GM04504 (cell line): ENCODE measurements around the gene RBM4B.
A peak's percentile ranks its signal among the peaks of the same experiment; 100 is the strongest.
"Not testable (repeated sequence)": the region's sequence is repeated elsewhere in the genome, so short reads cannot be mapped to it uniquely, and the experiment has no call there.

ENCODE experiments used
- DNase-seq: peaks from one replicate; pipeline ENCODE4 v3.0.0-alpha.2; 2012; ENCODE audit warnings: low read depth

RBM4B gene, protein sequence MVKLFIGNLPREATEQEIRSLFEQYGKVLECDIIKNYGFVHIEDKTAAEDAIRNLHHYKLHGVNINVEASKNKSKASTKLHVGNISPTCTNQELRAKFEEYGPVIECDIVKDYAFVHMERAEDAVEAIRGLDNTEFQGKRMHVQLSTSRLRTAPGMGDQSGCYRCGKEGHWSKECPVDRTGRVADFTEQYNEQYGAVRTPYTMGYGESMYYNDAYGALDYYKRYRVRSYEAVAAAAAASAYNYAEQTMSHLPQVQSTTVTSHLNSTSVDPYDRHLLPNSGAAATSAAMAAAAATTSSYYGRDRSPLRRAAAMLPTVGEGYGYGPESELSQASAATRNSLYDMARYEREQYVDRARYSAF

GRCh38 chr11:66677599-66678375, at the start of gene RBM4B:
TSS of gene RBM4B (minus strand) at chr11:66677887. CDS start at chr11:66677079, 808 bp downstream.
- peak; percentile 87 for DNase-seq

DNA sequence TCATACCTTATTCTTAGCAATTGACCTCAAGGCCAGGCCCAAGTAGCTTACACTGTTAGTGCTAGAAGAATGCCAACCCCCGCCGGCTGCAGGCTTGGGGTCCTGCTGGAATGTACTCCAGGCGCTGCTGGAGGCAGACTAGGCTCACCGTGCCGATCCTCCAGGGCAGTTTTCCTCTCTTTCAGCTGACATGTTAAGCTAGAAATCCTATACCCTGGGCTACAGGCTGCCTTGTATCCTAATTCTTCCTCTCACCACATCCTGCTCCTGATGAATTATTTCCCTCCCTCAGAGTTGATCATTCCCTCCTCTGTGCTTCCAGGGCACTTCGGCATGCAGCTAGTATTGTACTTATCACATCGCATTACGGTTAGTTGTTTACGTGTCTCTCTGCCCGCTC, 48.0 kb upstream of the RBM4B start:
- no peak for DNase-seq

GRCh38 chr11:66725114-66725513, 47.4 kb upstream of the RBM4B start:
- no peak for DNase-seq

GRCh38 chr11:66724167-66724566, 46.5 kb upstream of the RBM4B start:
- DNase-seq, result not testable (repeated sequence)

DNA sequence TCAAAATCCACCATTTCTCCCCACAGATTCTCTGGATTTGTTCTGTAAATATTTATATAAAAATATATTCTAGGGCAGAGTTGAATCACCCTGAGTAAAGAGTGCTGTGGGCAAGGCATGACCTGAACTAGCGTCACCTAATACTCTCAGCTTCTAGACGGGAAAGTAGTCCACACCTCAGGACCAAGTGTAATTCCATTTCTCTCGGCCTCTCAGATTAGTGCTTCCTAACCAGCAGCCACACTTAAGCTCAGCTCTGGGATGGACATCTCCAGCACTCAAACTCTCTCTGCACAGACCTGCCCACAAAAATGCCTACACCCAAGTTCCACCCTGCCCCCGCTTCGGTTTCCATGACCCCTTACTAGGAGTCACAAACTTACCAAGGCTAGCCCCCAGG, 46.0 kb upstream of the RBM4B start:
- no peak for DNase-seq

DNA sequence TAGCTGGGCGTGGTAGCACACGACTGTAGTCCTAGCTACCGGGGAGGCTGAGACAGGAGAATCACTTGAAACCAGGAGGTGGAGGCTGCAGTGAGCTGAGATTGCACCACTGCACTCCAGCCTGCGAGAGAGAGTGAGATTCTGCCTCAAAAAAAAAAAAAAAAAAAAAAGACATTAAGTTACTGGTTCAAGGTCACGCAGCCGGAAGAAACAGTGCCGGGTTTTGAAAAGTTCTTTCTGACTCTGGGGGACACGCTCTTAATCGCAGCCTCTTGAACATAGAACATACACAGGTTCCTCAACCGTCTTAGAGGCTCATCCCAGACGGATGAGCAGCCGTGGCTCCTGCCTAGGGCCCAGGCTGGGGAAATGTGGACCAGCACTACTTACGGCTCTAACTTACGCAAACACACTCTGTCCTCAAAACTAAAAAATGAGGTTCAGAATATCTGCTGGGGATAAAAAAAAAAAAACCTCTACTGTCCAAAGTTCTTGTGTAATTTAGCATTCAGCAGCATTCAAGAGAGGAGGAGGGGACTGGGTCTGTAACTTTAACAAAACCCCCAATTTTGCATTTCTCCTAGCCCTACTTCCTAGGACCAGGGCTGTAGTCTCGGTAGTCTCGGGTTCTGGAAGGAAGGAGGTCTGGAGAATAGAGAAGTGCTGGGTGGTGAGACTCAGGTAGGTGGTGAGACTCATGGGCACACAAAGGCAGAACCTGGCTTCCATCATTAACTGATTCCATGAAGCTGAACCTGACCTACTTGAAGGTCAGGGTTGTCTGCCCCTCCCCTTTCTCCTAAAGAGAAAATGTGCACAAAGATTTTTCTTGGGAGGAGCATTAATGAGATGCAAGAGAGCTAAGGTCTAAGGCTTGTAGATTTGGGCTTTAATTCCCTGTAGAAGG, 45.3 kb upstream of the RBM4B start:
- DNase-seq, result no peak

DNA sequence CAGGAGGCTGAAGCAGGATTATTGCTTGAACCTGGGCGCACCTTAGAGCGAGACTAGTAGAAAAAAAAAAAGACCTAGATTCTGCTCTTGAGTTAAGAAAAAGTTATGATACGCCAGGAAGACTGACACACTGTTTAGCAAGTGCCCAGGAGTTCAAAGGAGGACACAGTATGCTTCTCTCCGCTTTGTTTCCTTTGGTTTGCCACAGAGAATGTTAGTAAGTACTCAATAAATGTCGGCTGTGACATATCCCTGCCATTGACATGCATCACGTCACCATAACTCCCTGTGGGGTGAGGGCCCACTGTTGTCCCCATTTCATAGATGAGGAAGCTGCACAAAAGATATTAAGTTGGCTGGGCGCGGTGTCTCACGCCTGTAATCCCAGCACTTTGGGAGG, 44.3 kb upstream of the RBM4B start:
- DNase-seq, result no peak

DNA sequence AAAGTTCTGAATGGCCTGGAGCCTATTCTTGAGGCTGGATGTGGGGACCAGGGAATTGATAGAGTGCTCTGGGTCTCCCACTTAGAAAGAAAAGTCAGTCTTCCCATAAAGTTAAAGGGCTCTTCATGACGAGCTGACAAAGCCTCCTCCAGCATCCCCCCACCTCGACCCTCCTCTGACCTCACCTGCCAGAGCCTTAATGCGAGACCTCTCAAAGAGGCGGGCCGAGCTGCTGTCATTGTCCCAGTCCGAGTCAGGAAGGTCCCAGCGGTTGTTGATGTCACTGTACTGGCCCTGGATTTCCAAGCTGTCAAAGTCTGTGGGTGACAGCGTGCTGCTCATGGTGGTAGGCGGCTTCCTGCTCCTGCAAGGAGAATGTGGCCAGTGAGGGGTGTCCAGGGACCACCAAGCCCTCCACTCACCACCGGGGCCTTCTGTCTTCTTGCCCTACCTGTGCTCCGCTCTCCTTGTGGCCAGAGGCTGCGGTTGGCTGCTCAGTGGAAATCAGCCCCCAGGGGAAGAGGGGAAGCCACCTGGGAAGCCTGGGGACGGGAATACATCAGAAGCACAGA, 43.3 kb upstream of the RBM4B start:
- no peak for DNase-seq

DNA sequence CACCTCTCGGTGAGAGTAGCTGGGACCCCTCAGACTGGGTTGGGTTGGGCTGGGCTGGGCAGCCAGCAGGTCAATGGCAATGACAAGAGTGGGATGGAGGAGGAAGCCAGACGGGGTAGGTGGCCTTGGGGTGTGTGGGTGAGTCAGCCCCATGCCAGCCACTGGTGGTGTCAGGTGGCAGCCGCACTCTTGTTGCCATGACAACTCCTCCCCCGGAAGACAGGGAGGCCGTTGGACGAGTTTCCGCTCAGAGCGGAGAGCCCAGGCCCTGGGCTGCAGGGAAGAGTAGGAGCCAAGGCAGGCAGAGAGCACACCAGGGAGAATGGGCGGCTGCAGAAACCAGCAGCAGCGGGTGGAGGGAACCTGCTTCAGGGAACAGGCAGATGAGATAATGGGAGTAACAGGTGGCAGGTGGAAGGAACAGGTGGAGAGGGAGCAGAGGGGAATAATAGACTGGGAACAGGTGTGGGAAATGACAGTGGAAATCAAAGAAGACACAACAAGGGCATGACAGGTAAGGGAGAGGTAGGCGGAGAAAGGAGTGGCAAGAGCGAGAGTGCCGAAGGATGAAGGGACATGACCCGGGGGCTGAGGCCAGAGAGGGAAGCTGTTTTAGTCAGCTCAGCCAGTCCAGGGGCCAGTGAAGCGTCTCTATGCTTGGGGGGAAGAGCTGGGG, 42.7 kb upstream of the RBM4B start:
- DNase-seq, result no peak

DNA sequence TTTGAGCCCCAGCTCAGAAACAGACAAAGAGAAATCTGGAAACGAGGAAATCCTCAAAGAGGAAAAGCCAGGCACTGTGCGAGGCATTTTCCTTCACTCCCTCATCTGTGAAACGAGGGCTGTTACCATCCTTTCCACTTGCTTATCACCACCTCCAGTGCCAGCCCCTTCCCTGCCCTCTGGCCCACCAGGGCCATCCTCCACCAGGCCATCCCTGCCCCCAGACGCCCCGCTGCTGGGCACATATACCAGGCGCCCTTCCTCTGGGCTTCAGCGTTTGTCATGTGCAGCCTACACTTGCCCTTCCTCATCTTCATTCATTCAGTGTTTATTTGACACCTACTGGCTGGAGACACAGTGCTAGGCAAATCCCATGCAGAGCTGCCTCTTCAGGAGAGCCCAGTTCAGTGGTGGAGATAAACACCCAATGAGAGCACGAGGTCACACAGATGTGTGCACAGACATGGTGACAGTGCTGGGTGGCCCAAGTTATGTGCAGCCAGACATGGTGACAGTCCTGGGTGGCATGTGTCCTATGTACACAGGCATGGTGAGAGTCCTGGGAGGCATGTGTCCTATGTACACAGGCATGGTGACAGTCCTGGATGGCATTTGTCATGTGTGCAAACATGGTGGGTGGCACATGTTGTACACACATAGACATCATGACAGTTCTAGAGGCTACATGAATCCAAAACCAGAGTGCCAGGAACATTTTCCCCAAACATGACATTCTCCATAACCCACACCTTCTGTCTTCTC, 41.6 kb upstream of the RBM4B start:
- DNase-seq, result no peak

- no peak for DNase-seq
These were observed 40.8 kb upstream of the RBM4B start for GRCh38 chr11:66718320-66718971.

DNA sequence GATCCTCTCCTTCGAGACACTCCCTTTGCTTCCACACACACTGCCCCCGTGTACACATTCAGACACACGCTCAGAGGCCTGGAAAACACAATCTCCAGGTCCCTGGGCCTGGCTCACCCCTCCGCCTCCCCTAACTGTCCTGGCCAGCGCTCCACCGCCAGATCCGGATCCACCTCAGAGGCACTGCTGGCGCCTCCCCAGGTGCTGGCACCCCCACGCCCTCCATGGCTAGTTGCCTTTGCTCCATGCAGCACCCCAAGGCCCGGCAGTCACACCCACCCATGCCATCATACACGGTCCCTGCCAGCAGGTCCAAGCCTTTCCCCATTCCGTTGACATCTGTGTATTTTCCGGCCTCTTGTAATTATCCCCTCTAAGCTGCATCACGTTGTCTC, 40.2 kb upstream of the RBM4B start:
- no peak for DNase-seq

DNA sequence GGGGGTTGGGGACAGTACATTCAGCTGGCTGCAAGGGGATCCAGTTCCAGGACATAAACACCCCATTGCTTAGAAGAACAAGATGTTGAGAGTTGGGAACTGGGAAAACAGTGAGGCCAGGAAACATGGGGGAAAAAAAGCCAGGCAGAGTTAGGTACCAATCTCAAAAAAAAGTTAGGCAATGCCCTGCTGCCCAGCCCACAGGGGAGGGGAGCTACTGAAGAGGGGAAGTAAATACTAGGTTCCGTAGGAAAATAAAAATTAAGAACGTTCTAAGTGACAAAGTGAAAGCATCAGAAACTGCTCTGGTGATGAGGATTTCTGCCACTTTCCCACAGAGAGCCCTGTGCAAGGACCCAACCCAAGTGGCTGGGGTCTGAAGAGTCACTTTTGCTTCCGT, 39.3 kb upstream of the RBM4B start:
- DNase-seq, result no peak

- no peak for DNase-seq
These were observed 37.8 kb upstream of the RBM4B start for GRCh38 chr11:66715346-66716085.

GRCh38 chr11:66713746-66714480, 36.2 kb upstream of the RBM4B start:
- DNase-seq, result no peak

GRCh38 chr11:66710384-66710930, 32.8 kb upstream of the RBM4B start:
- DNase-seq, result no peak

- DNase-seq, result no peak
These were observed 31.0 kb upstream of the RBM4B start for GRCh38 chr11:66708701-66709100.

- DNase-seq, result no peak
These were observed 30.4 kb upstream of the RBM4B start for GRCh38 chr11:66708094-66708493.
